ENCODE results near the gene RNU5D-1. TPM values are rescaled to one million over a fixed set of nuclear protein-coding genes. Genes with fewer than 3 reads are reported as not detected.

RNU5D-1 gene
- total and polyA plus RNA-seq, 2 of the 13 experiments (the other 11 are each of a cell fraction or from before 2014, with no cell fraction given) = 165 TPM; not detected in 1

- TF ChIP-seq ZNF558 (CRISPR knock-in tag; IDR thresholded peaks at IDR 0.05; ENCODE audit: borderline replicate concordance) (no peak; the same call in 1 of the 2 replicates), GMEB2 (CRISPR knock-in tag; IDR thresholded peaks at IDR 0.05; ENCODE audit: low read depth) (peak; percentile 74), ZNF296 (CRISPR knock-in tag; conservative IDR thresholded peaks at IDR 0.05) (no peak), GATA4 (IDR thresholded peaks at IDR 0.05; ENCODE audit: borderline replicate concordance, low read depth) (peak; percentile 89), ZC3H4 (CRISPR knock-in tag; IDR thresholded peaks at IDR 0.05; ENCODE audit: borderline replicate concordance) (no peak), ZNF232 (CRISPR knock-in tag; IDR thresholded peaks at IDR 0.05; ENCODE audit: borderline replicate concordance) (peak; percentile 67; the same call in 1 of the 2 replicates), SKI (IDR thresholded peaks at IDR 0.05; ENCODE audit: partially characterized antibody) (peak; percentile 74), BCL6 (CRISPR knock-in tag; IDR thresholded peaks at IDR 0.05) (no peak; the same call in 1 of the 2 replicates), ZNF792 (CRISPR knock-in tag; IDR thresholded peaks at IDR 0.05) (no peak; the same call in 1 of the 2 replicates), ARID3A (IDR thresholded peaks at IDR 0.05; ENCODE audit: low read depth, low read length) (no peak), HMGA1 (CRISPR knock-in tag; conservative IDR thresholded peaks at IDR 0.05) (no peak), ZBTB38 (CRISPR knock-in tag; IDR thresholded peaks at IDR 0.05) (peak; percentile 77), ZNF317 (CRISPR knock-in tag; IDR thresholded peaks at IDR 0.05) (peak; percentile 78; the same call in 1 of the 2 replicates), FOXM1 (CRISPR knock-in tag; IDR thresholded peaks at IDR 0.05) (peak; percentile 95), SSRP1 (CRISPR knock-in tag; IDR thresholded peaks at IDR 0.05) (no peak), ZBTB34 (CRISPR knock-in tag; IDR thresholded peaks at IDR 0.05) (no peak), E2F5 (CRISPR knock-in tag; conservative IDR thresholded peaks at IDR 0.05) (no peak; the same call in 1 of the 2 replicates), THYN1 (CRISPR knock-in tag; IDR thresholded peaks at IDR 0.05; ENCODE audit: borderline replicate concordance, low read depth) (no peak), ZNF205 (CRISPR knock-in tag; IDR thresholded peaks at IDR 0.05) (peak; percentile 87; the same call in 1 of the 2 replicates), ZNF530 (CRISPR knock-in tag; IDR thresholded peaks at IDR 0.05; ENCODE audit: low read depth) (no peak), ONECUT2 (CRISPR knock-in tag; IDR thresholded peaks at IDR 0.05) (no peak), ETV5 (CRISPR knock-in tag; IDR thresholded peaks at IDR 0.05; ENCODE audit: borderline replicate concordance) (peak; percentile 44), ZNF329 (CRISPR knock-in tag; IDR thresholded peaks at IDR 0.05; ENCODE audit: low read depth) (no peak), PHF20 (CRISPR knock-in tag; IDR thresholded peaks at IDR 0.05) (peak; percentile 91), SRSF4 (IDR thresholded peaks at IDR 0.05; ENCODE audit: low read depth, low read length, poor library complexity, severe bottlenecking) (no peak)
These were observed 44.3 kb upstream of the RNU5D-1 start, which contains the start of gene RPS8 (continued) for GRCh38 chr1:44775078-44775929.

All from HepG2 (cell line).